Naive B cell (primary cell): Measurements from ENCODE around the gene ZNF653. TPM values are rescaled to one million over a fixed set of nuclear protein-coding genes. Genes with fewer than 3 reads are reported as not detected.
A peak's percentile ranks its signal among the peaks of the same experiment; 100 is the strongest.

ENCODE experiments used
- ATAC-seq, 2 donors: fragments of 150-1000 bp; cut with Tn5 transposase; 2 replicates each; pipeline ENCODE4 v1.10.0; 2021; ENCODE audit warnings: low read depth in 2 of 2, mild to moderate bottlenecking in 2 of 2, moderate library complexity in 2 of 2
- DNase-seq: peaks from one replicate; pipeline ENCODE4 v3.0.0; 2022
- H3K27ac Mint-ChIP-seq, 6 donors: one replicate each; pipeline ENCODE4 v1.8.0; 2020 to 2022; ENCODE audit warnings: mild to moderate bottlenecking in 6 of 6, mixed read lengths in 6 of 6, moderate library complexity in 5 of 6, inconsistent platforms in 2 of 6
- H3K27me3 Mint-ChIP-seq, 3 donors: one replicate each; pipeline ENCODE4 v1.8.0; 2021 to 2022; ENCODE audit warnings: mixed read lengths in 3 of 3, mild to moderate bottlenecking in 1 of 3
- H3K36me3 Mint-ChIP-seq, 2 donors: one replicate each; pipeline ENCODE4 v1.8.0; 2020 to 2022; ENCODE audit warnings: mixed read lengths in 2 of 2, inconsistent platforms in 1 of 2, mild to moderate bottlenecking in 1 of 2
- H3K4me1 Mint-ChIP-seq, 3 donors: one replicate each; pipeline ENCODE4 v1.8.0; 2020 to 2022; ENCODE audit warnings: mixed read lengths in 3 of 3, inconsistent platforms in 1 of 3, mild to moderate bottlenecking in 1 of 3, moderate library complexity in 1 of 3
- H3K4me3 Mint-ChIP-seq, 8 donors: one replicate each; pipeline ENCODE4 v1.8.0; 2020 to 2022; ENCODE audit warnings: mild to moderate bottlenecking in 8 of 8, mixed read lengths in 8 of 8, moderate library complexity in 8 of 8, inconsistent platforms in 2 of 8
- H3K9me3 Mint-ChIP-seq, 7 donors: one replicate each; pipeline ENCODE4 v1.8.0; 2020 to 2022; ENCODE audit warnings: mixed read lengths in 7 of 7, mild to moderate bottlenecking in 5 of 7, inconsistent platforms in 2 of 7, moderate library complexity in 1 of 7
- polyA plus RNA-seq, 6 donors: library from polyadenylated mRNA; unstranded; fragments of 300-500 nt; fragmentation: Illumina TruSeq; gene quantifications; one replicate each; pipeline ENCODE4 v1.2.3, GENCODE V29; 2021; ENCODE audit warnings: low read depth in 6 of 6

ZNF653 gene
- polyA plus RNA-seq, 6 donors from 2014 or later = 1.0 to 3.6 (median 1.4) TPM; not detected in 1

DNA sequence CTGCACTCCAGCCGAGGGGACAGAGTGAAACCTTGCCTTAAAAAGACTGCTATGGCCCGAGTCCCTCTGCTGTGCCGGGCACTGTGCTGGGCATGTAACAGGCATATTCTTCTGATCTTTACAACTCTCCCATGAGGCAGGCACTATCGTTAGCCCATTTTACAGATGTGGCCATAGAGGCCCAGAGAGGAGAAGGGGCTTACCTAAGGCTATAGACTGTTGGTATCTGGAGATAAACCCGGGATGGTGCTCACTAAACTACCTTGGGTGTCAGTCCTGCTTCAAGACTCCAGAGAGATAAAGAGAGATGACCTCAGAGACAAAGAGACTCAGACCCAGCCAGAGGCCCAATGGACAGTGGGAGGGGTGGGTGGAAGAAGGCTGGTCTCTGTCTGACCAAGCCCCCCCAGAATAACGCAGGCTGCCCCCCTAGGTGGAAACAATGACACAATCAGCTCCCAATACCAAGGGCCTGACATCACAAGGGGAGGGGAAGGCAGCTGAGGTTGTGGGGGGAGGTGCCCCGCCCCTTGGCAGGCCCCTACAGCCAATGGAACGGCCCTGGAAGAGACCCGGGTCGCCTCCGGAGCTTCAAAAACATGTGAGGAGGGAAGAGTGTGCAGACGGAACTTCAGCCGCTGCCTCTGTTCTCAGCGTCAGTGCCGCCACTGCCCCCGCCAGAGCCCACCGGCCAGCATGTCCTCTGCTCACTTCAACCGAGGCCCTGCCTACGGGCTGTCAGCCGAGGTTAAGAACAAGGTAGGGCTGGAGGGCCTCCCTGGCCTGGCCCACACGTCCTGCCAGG lies 32.8 kb upstream of the ZNF653 start, which contains the start of gene CNN1:
Gene CNN1 (plus strand): TSS at position 620 of the 805 bp plus-strand sequence. CDS start 77 bp downstream, at position 697.
- no peaks in the 10 kb centered on the region for H3K36me3 Mint-ChIP-seq
- H3K27me3 Mint-ChIP-seq = peaks cover 9 to 26% (median 23%) of the 10 kb centered on the region in 3 donors
- no peak within 1 kb of the TSS for H3K4me3 Mint-ChIP-seq
- peaks cover 23 to 38% (median 29%) of the 10 kb centered on the region in 3 donors for H3K4me1 Mint-ChIP-seq
- no peaks in the 10 kb centered on the region for H3K9me3 Mint-ChIP-seq
- no peak for ATAC-seq
- H3K27ac Mint-ChIP-seq = peak within 1 kb of the TSS in 1 of 6 donors; percentile 73
- DNase-seq = no peak

DNA sequence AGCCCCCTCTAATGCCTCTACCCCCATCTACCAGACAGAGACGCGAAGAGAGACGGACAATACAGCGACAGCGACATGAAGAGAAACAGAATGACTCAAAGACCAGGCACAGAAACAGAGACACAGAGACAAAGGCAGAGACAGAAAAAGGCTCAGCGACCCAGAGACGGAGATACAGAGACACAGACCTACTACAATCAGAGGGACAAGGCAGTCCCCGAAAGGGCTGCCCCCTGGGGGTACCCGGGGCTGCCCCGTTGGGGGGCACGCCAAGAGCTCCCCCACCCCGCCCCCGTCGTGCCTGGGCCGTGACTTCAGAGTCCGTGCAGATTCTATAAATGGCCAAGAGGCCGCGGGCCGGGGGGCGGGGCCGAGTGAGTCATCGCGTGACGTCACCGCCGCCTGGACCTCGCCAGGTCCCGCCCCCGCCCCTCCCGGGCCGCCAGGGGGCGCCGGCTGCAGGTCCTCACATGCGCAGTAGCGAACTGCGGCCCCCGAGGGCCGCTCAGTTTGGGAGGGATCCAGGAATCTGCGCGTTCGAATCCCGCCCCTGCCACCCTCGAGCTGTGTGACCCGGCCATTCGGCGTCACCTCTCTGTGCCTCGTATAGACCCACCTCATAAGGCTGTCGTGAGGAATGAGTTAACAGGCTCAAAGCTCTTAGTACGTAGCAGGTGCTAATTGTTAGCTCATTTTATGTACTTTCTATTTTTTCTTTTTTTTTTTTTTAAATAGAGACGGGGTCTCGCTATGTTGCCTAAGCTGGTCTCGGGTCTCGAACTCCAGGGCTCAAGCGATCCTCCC lies 30.4 kb upstream of the ZNF653 start:
- ATAC-seq = peak; percentile 91 to 92
- no peaks in the 10 kb centered on the region for H3K36me3 Mint-ChIP-seq
- H3K27me3 Mint-ChIP-seq = peaks cover 9 to 26% (median 23%) of the 10 kb centered on the region in 3 donors
- peak overlapping the region; percentile 47 to 95 (median 82) for H3K27ac Mint-ChIP-seq
- DNase-seq = peak; percentile 79
- no peaks in the 10 kb centered on the region for H3K9me3 Mint-ChIP-seq
- peaks cover 23 to 38% (median 29%) of the 10 kb centered on the region in 3 donors for H3K4me1 Mint-ChIP-seq
- peak overlapping the region; percentile 14 to 84 (median 72) for H3K4me3 Mint-ChIP-seq

DNA sequence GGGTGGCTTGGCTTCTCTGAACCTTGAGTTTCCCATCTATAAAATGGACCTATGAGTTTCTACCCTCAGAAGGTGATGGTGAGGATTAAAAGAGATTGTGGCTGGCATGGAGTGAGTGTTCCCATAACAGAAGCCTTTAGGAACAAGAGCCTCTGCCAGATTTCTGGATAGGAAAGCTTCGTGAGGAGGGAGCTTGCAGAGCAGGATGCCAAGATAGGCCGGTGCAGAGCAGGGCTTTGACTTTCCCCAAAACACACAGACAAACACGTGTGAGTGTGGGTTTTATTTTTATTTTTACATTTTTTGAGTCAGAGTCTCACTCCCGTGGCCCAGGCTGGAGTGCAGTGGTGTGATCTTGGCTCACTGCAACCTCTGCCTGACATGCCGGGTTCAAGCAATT lies 29.3 kb upstream of the ZNF653 start:
- Mint-ChIP-seq H3K4me1 (peaks cover 23 to 36% (median 29%) of the 10 kb centered on the region in 3 donors), H3K27me3 (peaks cover 4 to 18% (median 16%) of the 10 kb centered on the region in 3 donors), H3K9me3 (no peaks in the 10 kb centered on the region), H3K4me3 (peak overlapping the region in 5 of 8 donors; percentile 15 to 82 (median 58)), H3K36me3 (no peaks in the 10 kb centered on the region), H3K27ac (peak overlapping the region in 3 of 6 donors; percentile 71 to 95 (median 83))
- DNase-seq (no peak), ATAC-seq (no peak)

DNA sequence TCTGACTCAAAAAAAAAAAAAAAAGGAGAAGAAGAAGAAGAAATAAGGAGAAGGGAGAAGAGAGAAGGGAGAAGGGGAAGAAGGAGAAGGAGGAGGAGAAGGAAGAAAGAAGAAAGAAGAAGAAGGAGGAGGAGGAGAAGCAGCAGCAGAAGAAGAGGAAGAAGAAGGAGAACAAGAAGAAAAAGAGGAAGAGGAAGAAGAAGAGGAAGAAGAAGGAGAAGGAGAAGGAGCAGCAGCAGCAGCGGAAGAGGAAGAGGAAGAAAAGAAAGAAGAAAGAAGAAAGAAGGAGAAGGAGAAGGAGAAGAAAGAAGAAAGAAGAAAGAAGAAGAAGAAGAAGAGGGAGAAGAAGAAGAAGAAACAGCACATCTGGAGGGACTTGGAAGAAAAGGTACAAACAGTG lies 28.9 kb upstream of the ZNF653 start:
- no peak for ATAC-seq
- peak overlapping the region in 4 of 6 donors; percentile 65 to 95 (median 77) for H3K27ac Mint-ChIP-seq
- DNase-seq = no peak
- peaks cover 23 to 36% (median 29%) of the 10 kb centered on the region in 3 donors for H3K4me1 Mint-ChIP-seq
- H3K4me3 Mint-ChIP-seq = peak overlapping the region in 4 of 8 donors; percentile 15 to 69 (median 56)
- no peaks in the 10 kb centered on the region for H3K9me3 Mint-ChIP-seq
- H3K27me3 Mint-ChIP-seq = peaks cover 4 to 15% (median 14%) of the 10 kb centered on the region in 3 donors
- H3K36me3 Mint-ChIP-seq = no peaks in the 10 kb centered on the region

DNA sequence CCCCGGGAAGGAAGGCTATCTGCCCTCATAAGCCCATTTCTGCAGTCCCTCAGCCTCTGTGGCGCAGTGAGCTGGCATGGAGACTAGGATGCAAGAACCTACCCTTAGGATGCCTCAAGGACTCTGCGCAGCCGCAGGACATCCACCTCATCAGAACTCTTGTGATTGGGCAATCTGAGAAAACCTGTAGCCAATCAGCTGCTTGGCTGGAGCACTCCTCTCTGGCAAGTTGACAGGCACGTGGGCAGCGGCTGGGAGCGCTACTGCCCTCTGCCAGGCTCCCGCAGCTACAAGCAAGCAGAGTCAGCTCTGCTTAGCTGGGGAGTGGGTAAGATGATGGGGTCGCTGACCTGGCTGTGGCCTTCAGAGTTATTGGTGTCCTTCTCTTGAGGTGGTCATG lies 24.8 kb upstream of the ZNF653 start:
- H3K36me3 Mint-ChIP-seq = peaks cover 0 to 4% of the 10 kb centered on the region in 2 donors
- peak; percentile 18 for DNase-seq
- H3K4me1 Mint-ChIP-seq = peaks cover 31 to 37% (median 35%) of the 10 kb centered on the region in 3 donors
- H3K27ac Mint-ChIP-seq = no peak overlapping the region
- peaks cover 0 to 2% (median 0%) of the 10 kb centered on the region in 7 donors for H3K9me3 Mint-ChIP-seq
- H3K27me3 Mint-ChIP-seq = no peaks in the 10 kb centered on the region
- H3K4me3 Mint-ChIP-seq = peak overlapping the region in 4 of 8 donors; percentile 22 to 55 (median 45)
- no peak for ATAC-seq

DNA sequence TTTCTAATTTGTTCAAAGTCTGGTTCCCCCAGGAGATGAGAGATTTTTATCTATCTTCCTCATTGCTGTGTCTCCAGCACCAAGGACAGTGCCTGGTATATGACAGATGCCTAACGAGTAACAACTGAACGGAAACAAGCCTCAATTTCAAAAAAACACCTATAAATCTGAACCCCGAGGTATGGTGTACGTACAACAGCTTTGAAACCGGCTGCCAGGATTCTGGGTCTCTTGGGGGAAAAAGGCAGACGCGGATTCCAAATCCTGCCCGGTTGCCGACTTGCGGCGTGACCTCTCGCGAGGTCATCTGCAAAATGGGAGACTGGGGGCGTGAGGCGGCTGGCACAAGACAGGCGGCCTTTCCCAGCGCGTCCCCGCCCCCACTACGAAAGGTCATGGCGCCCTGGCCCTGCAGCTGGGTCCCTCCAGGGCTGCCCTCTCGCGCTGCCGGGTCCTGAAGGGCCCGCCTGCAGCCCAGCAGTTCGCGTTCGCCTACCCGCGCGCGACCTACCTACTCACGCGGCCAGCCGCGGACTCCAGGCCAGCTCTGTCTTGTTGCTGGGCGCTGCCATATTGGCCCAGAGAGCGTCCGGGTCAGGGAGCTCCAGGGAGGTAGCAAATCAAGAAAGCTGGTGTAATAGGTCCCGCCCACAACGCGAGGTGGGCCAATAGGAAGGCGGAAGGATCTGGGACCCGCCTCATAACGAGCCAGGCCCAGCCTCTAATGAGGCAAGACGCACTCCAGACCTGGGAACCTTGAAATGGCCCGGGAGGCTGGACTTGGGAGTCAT lies 23.1 kb upstream of the ZNF653 start, which contains the start of gene ECSIT:
Gene ECSIT (minus strand): TSS at position 584 of the 791 bp plus-strand sequence. CDS start 9,964 bp downstream, outside the sequence.
- Mint-ChIP-seq H3K27ac (peak within 1 kb of the TSS; percentile 87 to 98 (median 91)), H3K27me3 (no peaks in the 10 kb centered on the region), H3K36me3 (peaks cover 0 to 4% of the 10 kb centered on the region in 2 donors), H3K9me3 (peaks cover 0 to 2% (median 0%) of the 10 kb centered on the region in 7 donors), H3K4me3 (peak within 1 kb of the TSS; percentile 87 to 99 (median 97)), H3K4me1 (peaks cover 18 to 25% (median 23%) of the 10 kb centered on the region in 3 donors)
- peak; percentile 98 to 99 for ATAC-seq
- peak; percentile 89 for DNase-seq

DNA sequence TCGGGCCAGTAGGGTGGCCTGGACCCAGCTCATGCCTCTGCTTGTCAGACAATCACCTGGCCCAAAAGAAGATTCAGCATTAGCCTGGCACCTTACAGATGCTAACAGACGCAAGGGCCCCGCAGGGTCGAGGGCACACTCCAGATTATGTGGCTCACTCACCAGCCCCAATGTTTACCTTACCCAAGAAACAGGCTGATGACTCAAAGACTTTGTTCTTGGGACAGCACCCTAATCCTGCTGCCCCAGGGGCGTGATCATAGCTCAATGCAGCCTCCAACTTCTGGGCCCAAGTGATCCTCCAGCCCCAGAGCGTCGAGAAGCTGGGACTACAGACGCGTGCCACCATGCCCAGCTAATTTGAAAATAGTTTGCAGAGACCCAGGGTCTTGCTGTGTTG lies 13.5 kb upstream of the ZNF653 start:
- H3K4me3 Mint-ChIP-seq = no peak overlapping the region
- no peaks in the 10 kb centered on the region for H3K27me3 Mint-ChIP-seq
- ATAC-seq (no peak), DNase-seq (no peak)
- H3K9me3 Mint-ChIP-seq = no peaks in the 10 kb centered on the region
- peaks cover 8 to 11% of the 10 kb centered on the region in 2 donors for H3K36me3 Mint-ChIP-seq
- H3K27ac Mint-ChIP-seq = peak overlapping the region in 1 of 6 donors; percentile 49
- H3K4me1 Mint-ChIP-seq = peaks cover 4 to 5% (median 4%) of the 10 kb centered on the region in 3 donors

DNA sequence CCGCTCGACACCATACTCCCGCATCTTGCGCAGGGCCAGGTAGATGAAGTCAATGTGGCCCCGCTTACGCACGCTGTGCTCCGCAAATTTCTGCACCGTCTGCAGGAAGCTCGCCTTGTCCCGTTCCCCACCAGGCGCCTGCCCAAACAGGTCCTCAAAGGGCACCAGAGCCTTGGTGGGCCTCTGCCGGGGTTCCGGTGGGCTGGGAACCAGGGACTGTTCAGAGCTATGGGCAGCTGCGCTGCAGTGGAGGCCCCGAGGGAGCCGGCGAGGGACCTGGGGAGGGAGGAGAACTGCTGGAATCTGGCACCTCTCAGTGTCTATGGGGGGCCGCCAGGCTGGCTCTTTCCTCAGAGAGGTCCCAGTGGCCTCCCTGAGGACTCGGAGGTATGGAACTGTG lies 8.3 kb upstream of the ZNF653 start:
- Mint-ChIP-seq H3K9me3 (no peaks in the 10 kb centered on the region), H3K4me1 (peaks cover under 1 to 12% (median 5%) of the 10 kb centered on the region in 3 donors), H3K4me3 (no peak overlapping the region), H3K27ac (no peak overlapping the region), H3K27me3 (no peaks in the 10 kb centered on the region), H3K36me3 (peaks cover 0 to 20% of the 10 kb centered on the region in 2 donors)
- ATAC-seq = no peak
- DNase-seq = no peak

GRCh38 chr19:11510444-11510843 lies 4.8 kb upstream of the ZNF653 start:
- Mint-ChIP-seq H3K4me3 (no peak overlapping the region), H3K4me1 (peaks cover 13 to 15% (median 13%) of the 10 kb centered on the region in 3 donors), H3K27ac (peak overlapping the region in 1 of 6 donors; percentile 59), H3K27me3 (no peaks in the 10 kb centered on the region), H3K9me3 (no peaks in the 10 kb centered on the region), H3K36me3 (peaks cover 0 to 20% of the 10 kb centered on the region in 2 donors)
- DNase-seq = no peak
- no peak for ATAC-seq

DNA sequence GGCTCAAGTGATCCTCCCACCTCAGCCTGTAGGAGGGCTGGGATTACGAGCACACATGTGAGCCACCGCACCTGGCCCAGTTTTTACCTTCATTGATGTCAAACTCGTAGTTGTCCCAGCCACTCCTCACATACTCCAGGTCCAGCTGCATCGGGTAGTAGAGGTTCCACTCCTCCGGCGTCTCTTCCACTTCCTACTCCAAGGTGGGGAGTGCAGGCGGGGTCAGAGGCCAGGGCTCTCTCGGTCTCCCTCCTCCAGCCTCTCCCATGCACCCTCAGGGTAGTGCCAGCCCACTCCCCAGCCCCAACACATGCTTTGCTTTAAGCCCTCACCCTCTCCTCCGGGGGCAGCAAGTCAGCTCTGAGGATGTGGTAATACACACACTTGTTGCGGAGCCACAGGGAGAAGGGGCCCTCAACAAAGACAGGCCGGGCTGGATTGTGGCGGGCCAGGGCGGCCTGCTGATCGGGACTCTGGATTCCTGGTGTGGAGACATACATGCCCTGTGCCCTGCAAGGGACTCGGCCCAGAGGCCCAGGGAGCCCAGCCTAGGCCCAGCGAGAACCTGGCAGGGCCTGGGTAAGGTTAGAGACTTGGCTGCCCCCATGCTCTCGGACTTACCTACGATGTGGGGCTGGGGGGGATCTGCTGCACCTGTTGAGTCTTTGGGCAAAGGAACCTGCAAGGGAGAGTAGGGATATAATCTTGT lies 1.9 kb upstream of the ZNF653 start:
- Mint-ChIP-seq H3K4me1 (peaks cover 16 to 30% (median 20%) of the 10 kb centered on the region in 3 donors), H3K27me3 (no peaks in the 10 kb centered on the region), H3K36me3 (peaks cover 0 to 11% of the 10 kb centered on the region in 2 donors), H3K27ac (peak overlapping the region in 2 of 6 donors; percentile 44 to 94), H3K9me3 (no peaks in the 10 kb centered on the region), H3K4me3 (peak overlapping the region in 7 of 8 donors; percentile 46 to 92 (median 78))
- DNase-seq (no peak), ATAC-seq (no peak)

DNA sequence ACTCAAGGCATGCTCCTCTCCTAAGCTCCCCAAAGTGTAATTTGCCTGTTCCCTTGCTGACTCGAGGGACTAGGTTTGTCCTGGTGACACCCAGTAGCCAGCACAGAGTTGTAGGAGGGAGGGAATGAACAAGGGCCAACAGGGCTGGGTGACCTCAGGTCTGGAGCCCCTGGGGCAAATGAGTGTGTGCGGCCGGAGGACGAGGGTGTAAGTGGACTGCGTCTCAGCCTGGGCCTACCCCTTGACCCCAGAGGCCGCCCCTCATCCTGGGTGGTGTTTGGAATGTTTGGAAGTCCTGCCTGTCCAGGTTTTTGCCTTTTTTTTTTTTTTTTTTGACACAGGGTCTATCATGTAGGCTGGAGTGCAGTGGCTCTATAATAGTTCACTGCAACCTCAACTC lies 1.3 kb upstream of the ZNF653 start:
- no peak for ATAC-seq
- no peaks in the 10 kb centered on the region for H3K27me3 Mint-ChIP-seq
- peak overlapping the region; percentile 87 to 98 (median 93) for H3K4me3 Mint-ChIP-seq
- peaks cover 16 to 30% (median 20%) of the 10 kb centered on the region in 3 donors for H3K4me1 Mint-ChIP-seq
- peaks cover 0 to 11% of the 10 kb centered on the region in 2 donors for H3K36me3 Mint-ChIP-seq
- no peak for DNase-seq
- H3K27ac Mint-ChIP-seq = peak overlapping the region; percentile 28 to 94 (median 79)
- no peaks in the 10 kb centered on the region for H3K9me3 Mint-ChIP-seq

DNA sequence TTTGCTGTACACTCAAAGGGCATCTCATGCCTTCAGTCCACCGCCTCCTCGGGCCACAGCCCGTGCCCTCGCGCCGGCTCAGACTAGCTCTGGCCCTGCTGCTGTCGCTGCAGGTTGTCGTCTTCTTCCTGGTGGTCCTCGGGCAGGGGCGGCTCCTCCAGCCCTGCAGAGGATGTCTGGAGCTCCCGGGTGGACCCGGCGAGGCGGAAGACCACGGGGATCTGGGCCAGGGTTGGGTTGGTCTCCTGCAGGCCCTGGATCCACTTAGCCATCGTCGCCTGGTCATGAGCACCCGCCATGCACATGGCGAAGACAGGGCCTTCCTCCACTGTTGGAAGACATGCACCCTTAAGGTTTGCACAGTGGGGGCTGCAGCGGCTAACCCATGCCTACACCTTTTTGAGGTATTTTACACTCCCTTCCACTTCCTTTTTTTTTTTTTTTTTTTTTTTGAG lies 489 bp upstream of the ZNF653 start:
- Mint-ChIP-seq H3K27me3 (no peaks in the 10 kb centered on the region), H3K36me3 (peaks cover 0 to 6% of the 10 kb centered on the region in 2 donors), H3K27ac (peak overlapping the region; percentile 42 to 98 (median 89)), H3K4me1 (peaks cover 16 to 33% (median 20%) of the 10 kb centered on the region in 3 donors), H3K9me3 (no peaks in the 10 kb centered on the region), H3K4me3 (peak overlapping the region; percentile 87 to 98 (median 93))
- ATAC-seq (peak; percentile 2 to 5), DNase-seq (no peak)
